GM18951 (cell line): ENCODE data around the gene MAPKAPK2.

Source experiments
- POLR2A ChIP-seq: IDR thresholded peaks from 4 replicates; pipeline ENCODE4 v1.6.1; 2011; ENCODE audit warnings: mild to moderate bottlenecking; ENCODE audit not compliant: insufficient read length, insufficient read depth; ENCODE audit errors: extremely low read depth
- in situ Hi-C: fragments of 300-500 bp; cut with MboI; formaldehyde crosslinking; loops from one replicate; pipeline ENCODE4 v1.12.0; 2022; ENCODE audit warnings: low sequenced_read_pairs, mixed read lengths, inconsistent platforms; ENCODE audit not compliant: unreplicated experiment

Gene MAPKAPK2

GRCh38 chr1:206653715-206654459 is 30.8 kb upstream of the MAPKAPK2 start:
- no peak for TF ChIP-seq POLR2A
- in situ Hi-C loops: no loop called here

GRCh38 chr1:206654828-206655227 is 29.9 kb upstream of the MAPKAPK2 start:
- in situ Hi-C loops: no loop called here
- TF ChIP-seq POLR2A: no peak

GRCh38 chr1:206655471-206655882 is 29.2 kb upstream of the MAPKAPK2 start:
- TF ChIP-seq POLR2A: no peak
- in situ Hi-C loops: no loop called here

GRCh38 chr1:206656936-206657335 is 27.8 kb upstream of the MAPKAPK2 start:
- in situ Hi-C loops: no loop called here
- TF ChIP-seq POLR2A: no peak

GRCh38 chr1:206657751-206658150 is 27.0 kb upstream of the MAPKAPK2 start:
- in situ Hi-C loops: no loop called here
- TF ChIP-seq POLR2A: no peak

- in situ Hi-C loops: no loop called here
- TF ChIP-seq POLR2A: no peak
Observed at GRCh38 chr1:206658264-206658980, 26.3 kb upstream of the MAPKAPK2 start.

- TF ChIP-seq POLR2A: no peak
- in situ Hi-C loops: no loop called here
Observed at GRCh38 chr1:206658981-206659273, 25.8 kb upstream of the MAPKAPK2 start.

GRCh38 chr1:206660136-206660535 is 24.6 kb upstream of the MAPKAPK2 start:
- no peak for TF ChIP-seq POLR2A
- in situ Hi-C loops: no loop called here

GRCh38 chr1:206661161-206661820 is 23.4 kb upstream of the MAPKAPK2 start:
- TF ChIP-seq POLR2A: no peak
- in situ Hi-C loops: no loop called here

GRCh38 chr1:206662396-206663092 is 22.2 kb upstream of the MAPKAPK2 start:
- in situ Hi-C loops: no loop called here
- TF ChIP-seq POLR2A: no peak

- TF ChIP-seq POLR2A: no peak
- in situ Hi-C loops: no loop called here
Observed at GRCh38 chr1:206663362-206663761, 21.3 kb upstream of the MAPKAPK2 start.

- in situ Hi-C loops: no loop called here
- no peak for TF ChIP-seq POLR2A
Observed at GRCh38 chr1:206663832-206664652, 20.7 kb upstream of the MAPKAPK2 start.
